ENCODE measurements around the gene DLG2.

- peak; percentile 95 to 97 for TF ChIP-seq POLR2AphosphoS5 (IDR thresholded peaks at IDR 0.05)
- TF ChIP-seq CTCF (IDR thresholded peaks at IDR 0.05): no peak
- peak; percentile 49 for TF ChIP-seq POLR2A (IDR thresholded peaks at IDR 0.05; ENCODE audit: low read depth)
- TF ChIP-seq EP300 (IDR thresholded peaks at IDR 0.05): peak; percentile 63
These were observed 1.0 kb upstream of the DLG2 start, which contains the start of gene TMEM126B for GRCh38 chr11:85627998-85628770.
